Type B pancreatic cell (in vitro differentiated cells): ENCODE measurements around the gene RND1. TPM values are rescaled to one million over a fixed set of nuclear protein-coding genes. Genes with fewer than 3 reads are reported as not detected.
"Not testable (repeated sequence)": the region's sequence is repeated elsewhere in the genome, so short reads cannot be mapped to it uniquely, and the experiment has no call there.

ENCODE experiments used
- DNase-seq: peaks from one replicate; pipeline ENCODE4 v3.0.0; 2021; ENCODE audit warnings: mixed read lengths; ENCODE audit not compliant: unreplicated experiment; ENCODE audit errors: extremely low spot score
- H3K27ac Mint-ChIP-seq: 2 replicates; pipeline ENCODE4 v1.8.0; 2021; ENCODE audit warnings: mild to moderate bottlenecking, mixed read lengths
- H3K27me3 Mint-ChIP-seq: 2 replicates; pipeline ENCODE4 v1.8.0; 2021; ENCODE audit warnings: mixed read lengths
- H3K36me3 Mint-ChIP-seq: 2 replicates; pipeline ENCODE4 v1.8.0; 2021; ENCODE audit warnings: mixed read lengths
- H3K4me1 Mint-ChIP-seq: one replicate; pipeline ENCODE4 v1.8.0; 2021; ENCODE audit warnings: mixed read lengths; ENCODE audit not compliant: unreplicated experiment
- H3K4me3 Mint-ChIP-seq: 2 replicates; pipeline ENCODE4 v1.8.0; 2021; ENCODE audit warnings: mild to moderate bottlenecking, mixed read lengths
- H3K9me3 Mint-ChIP-seq: 2 replicates; pipeline ENCODE4 v1.8.0; 2021; ENCODE audit warnings: mixed read lengths
- CTCF ChIP-seq: fragments of 200-600 bp; sonication (generic); conservative IDR thresholded peaks from 2 replicates; pipeline ENCODE4 v1.5.0; 2021; ENCODE audit warnings: antibody characterized with exemption, mild to moderate bottlenecking
- total RNA-seq: library from RNA; stranded (reverse); gene quantifications from 2 replicates; pipeline ENCODE4 v1.2.1, GENCODE V29; 2021; ENCODE audit warnings: low replicate concordance

The RND1 gene
- total RNA-seq, 1 donor from 2014 or later, result 6.9 TPM

DNA sequence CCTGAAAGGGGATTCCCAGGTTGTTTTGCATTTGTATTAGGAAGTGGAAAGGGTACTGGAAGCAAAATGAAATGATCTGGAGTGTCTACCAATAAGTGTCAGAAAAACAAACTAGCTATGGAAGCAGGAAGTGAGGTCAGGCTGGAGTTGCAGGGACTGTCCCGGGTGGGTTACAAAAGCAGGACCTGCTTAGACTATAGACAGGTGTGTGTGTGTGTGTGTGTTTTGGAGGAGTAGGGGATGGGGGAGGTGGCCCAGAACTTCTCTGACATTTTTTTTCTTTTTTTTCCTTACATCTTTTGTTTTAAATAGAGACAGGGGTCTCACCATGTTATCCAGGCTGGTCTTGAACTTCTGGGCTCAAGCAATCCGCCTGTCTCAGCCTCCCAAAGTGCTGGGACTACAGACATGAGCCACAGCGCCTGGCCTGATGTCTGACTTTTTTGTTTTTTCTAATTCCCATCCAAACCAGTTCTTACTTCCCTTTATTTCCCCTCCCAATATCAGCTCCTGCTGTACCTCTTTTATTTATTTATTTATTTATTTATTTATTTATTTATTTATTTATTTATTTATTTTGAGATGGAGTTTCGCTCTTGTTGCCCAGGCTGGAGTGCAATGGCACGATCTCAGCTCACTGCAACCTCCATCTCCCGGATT is 512 bp upstream of the RND1 start:
- TF ChIP-seq CTCF, result peak; percentile 1
- Mint-ChIP-seq H3K4me3 (peak overlapping the region; percentile 94), H3K27ac (peak overlapping the region; percentile 79), H3K4me1 (peaks cover 33% of the 10 kb centered on the region), H3K27me3 (peaks cover 27% of the 10 kb centered on the region), H3K9me3 (no peaks in the 10 kb centered on the region), H3K36me3 (no peaks in the 10 kb centered on the region)
- no peak for DNase-seq

GRCh38 chr12:48863291-48863690 is 2.4 kb downstream of the RND1 start:
- Mint-ChIP-seq H3K4me1 (peaks cover 33% of the 10 kb centered on the region), H3K9me3 (no peaks in the 10 kb centered on the region), H3K27ac (no peak overlapping the region), H3K36me3 (no peaks in the 10 kb centered on the region), H3K4me3 (peak overlapping the region; percentile 94), H3K27me3 (peaks cover 27% of the 10 kb centered on the region)
- DNase-seq, result no peak
- no peak for TF ChIP-seq CTCF

GRCh38 chr12:48862760-48863159 is 2.9 kb downstream of the RND1 start:
- Mint-ChIP-seq H3K4me1 (peaks cover 33% of the 10 kb centered on the region), H3K4me3 (peak overlapping the region; percentile 60), H3K9me3 (no peaks in the 10 kb centered on the region), H3K27me3 (peaks cover 27% of the 10 kb centered on the region), H3K36me3 (no peaks in the 10 kb centered on the region), H3K27ac (no peak overlapping the region)
- DNase-seq, result no peak
- no peak for TF ChIP-seq CTCF

GRCh38 chr12:48861111-48861510 is 4.6 kb downstream of the RND1 start:
- H3K27me3 Mint-ChIP-seq, result peaks cover 27% of the 10 kb centered on the region
- H3K36me3 Mint-ChIP-seq, result no peaks in the 10 kb centered on the region
- DNase-seq, result no peak
- H3K9me3 Mint-ChIP-seq, result no peaks in the 10 kb centered on the region
- no peak for TF ChIP-seq CTCF
- no peak overlapping the region for H3K4me3 Mint-ChIP-seq
- peaks cover 32% of the 10 kb centered on the region for H3K4me1 Mint-ChIP-seq
- H3K27ac Mint-ChIP-seq, result no peak overlapping the region

DNA sequence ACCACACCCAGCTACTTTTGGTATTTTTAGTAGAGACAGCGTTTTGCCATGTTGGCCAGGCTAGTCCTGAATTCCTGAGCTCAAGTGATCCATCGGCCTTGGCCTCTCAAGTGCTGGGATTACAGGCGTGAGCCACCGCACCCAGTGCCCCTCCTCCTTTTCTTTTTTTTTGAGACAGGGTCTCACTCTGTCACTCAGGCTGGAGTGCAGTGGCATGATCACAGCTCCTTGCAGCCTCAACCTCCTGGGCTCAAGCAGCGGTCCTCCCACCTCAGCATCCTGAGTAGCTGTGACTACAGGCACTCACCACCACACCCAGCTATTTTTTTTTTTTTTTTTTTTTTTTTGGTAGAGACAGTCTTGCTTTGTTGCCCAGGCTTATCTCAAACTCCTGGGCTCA is 5.4 kb downstream of the RND1 start:
- peaks cover 23% of the 10 kb centered on the region for H3K27me3 Mint-ChIP-seq
- H3K9me3 Mint-ChIP-seq, H3K4me3 Mint-ChIP-seq, H3K36me3 Mint-ChIP-seq, DNase-seq, H3K27ac Mint-ChIP-seq: not testable (repeated sequence)
- H3K4me1 Mint-ChIP-seq, result peaks cover 26% of the 10 kb centered on the region

DNA sequence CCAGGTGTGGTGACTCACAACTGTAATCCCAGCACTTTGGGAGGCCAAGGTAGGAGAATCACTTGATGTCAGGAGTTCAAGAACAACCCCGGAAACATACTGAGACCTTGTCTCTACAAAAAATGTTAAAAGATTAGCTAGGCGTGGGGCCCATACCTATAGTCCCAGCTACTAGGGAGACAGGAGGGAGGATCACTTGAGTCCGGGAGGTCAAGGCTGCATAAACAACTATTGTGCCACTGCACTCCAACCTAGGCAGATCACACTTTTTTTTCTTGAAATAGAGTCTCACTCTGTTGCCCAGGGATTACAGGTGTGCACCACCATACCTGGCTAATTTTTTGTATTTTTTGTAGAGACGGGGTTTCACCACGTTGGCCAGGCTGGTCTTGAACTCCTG is 6.1 kb downstream of the RND1 start:
- Mint-ChIP-seq H3K4me3 (no peak overlapping the region), H3K9me3 (no peaks in the 10 kb centered on the region), H3K27ac (no peak overlapping the region), H3K36me3 (no peaks in the 10 kb centered on the region), H3K4me1 (peaks cover 20% of the 10 kb centered on the region), H3K27me3 (peaks cover 17% of the 10 kb centered on the region)
- TF ChIP-seq CTCF, result no peak
- no peak for DNase-seq
